GM10847 (cell line): ENCODE results near the gene WDR90.

ENCODE experiments used
- POLR2A ChIP-seq: IDR thresholded peaks from 2 replicates; pipeline ENCODE4 v1.6.1; 2011; ENCODE audit not compliant: insufficient read length; ENCODE audit errors: extremely low read depth

The WDR90 gene

DNA sequence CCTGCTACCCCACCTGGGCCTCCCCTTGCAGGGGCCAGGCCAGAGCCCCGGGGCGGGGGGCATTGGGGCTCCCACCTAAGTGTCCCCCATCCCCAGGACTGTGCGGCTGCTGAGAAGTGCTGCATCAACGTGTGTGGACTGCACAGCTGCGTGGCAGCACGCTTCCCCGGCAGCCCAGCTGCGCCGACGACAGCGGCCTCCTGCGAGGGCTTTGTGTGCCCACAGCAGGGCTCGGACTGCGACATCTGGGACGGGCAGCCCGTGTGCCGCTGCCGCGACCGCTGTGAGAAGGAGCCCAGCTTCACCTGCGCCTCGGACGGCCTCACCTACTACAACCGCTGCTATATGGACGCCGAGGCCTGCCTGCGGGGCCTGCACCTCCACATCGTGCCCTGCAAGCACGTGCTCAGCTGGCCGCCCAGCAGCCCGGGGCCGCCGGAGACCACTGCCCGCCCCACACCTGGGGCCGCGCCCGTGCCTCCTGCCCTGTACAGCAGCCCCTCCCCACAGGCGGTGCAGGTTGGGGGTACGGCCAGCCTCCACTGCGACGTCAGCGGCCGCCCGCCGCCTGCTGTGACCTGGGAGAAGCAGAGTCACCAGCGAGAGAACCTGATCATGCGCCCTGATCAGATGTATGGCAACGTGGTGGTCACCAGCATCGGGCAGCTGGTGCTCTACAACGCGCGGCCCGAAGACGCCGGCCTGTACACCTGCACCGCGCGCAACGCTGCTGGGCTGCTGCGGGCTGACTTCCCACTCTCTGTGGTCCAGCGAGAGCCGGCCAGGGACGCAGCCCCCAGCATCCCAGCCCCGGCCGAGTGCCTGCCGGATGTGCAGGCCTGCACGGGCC is 16.5 kb upstream of the WDR90 start:
- TF ChIP-seq POLR2A = no peak

DNA sequence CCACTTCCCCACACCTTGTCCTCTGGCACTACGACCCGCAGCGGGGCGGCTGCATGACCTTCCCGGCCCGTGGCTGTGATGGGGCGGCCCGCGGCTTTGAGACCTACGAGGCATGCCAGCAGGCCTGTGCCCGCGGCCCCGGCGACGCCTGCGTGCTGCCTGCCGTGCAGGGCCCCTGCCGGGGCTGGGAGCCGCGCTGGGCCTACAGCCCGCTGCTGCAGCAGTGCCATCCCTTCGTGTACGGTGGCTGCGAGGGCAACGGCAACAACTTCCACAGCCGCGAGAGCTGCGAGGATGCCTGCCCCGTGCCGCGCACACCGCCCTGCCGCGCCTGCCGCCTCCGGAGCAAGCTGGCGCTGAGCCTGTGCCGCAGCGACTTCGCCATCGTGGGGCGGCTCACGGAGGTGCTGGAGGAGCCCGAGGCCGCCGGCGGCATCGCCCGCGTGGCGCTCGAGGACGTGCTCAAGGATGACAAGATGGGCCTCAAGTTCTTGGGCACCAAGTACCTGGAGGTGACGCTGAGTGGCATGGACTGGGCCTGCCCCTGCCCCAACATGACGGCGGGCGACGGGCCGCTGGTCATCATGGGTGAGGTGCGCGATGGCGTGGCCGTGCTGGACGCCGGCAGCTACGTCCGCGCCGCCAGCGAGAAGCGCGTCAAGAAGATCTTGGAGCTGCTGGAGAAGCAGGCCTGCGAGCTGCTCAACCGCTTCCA is 15.7 kb upstream of the WDR90 start:
- no peak for TF ChIP-seq POLR2A

DNA sequence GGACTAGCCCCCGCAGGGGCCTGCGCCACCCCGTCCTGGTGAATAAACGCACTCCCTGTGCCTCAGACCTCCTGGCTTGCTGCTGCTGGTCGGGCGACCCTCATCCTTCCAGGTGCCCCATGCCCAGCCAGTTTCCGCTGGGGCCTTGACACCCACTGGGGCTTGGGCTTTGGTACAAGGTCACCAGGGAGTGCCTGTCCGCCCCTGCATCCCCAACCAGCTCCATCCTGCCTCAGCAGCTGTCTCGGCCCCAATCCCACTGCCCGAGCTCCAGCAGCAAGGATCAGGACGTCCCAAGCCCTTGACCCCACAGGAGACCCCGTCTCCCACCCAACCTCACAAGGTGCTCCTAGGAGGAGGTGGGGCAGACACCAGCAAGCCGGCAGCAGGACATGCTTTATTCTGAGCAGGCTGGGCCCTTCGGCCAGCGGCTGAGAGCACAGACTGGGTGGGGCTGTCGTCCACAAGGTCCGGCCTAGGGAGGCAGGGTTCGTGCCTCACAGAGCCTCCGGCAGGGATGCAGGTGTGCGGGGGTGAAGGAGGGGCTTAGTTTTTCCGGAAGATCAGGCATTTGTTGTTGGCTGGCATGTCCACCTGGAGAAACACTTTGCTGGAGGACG is 15.0 kb upstream of the WDR90 start:
- no peak for TF ChIP-seq POLR2A

DNA sequence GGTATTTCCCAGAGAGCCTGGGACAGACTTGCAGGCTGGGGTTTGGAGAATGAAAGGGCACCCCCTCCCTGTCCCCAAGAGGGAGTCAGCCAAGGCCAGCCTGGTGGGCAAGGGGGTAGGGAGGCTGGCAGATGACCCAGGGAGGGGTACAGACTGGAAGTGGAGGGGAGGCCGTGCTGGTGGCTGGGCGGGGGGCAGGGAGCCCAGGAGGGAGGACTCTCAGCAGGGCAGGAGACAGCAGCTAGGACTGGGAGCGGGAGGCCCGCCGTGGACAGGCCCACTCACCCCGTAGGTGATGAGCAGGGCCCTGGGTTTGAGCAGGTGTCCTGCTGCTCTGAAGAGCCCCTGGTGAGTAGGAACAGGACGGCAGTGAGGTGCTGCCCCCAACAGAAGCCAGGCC is 14.2 kb upstream of the WDR90 start:
- TF ChIP-seq POLR2A = no peak

DNA sequence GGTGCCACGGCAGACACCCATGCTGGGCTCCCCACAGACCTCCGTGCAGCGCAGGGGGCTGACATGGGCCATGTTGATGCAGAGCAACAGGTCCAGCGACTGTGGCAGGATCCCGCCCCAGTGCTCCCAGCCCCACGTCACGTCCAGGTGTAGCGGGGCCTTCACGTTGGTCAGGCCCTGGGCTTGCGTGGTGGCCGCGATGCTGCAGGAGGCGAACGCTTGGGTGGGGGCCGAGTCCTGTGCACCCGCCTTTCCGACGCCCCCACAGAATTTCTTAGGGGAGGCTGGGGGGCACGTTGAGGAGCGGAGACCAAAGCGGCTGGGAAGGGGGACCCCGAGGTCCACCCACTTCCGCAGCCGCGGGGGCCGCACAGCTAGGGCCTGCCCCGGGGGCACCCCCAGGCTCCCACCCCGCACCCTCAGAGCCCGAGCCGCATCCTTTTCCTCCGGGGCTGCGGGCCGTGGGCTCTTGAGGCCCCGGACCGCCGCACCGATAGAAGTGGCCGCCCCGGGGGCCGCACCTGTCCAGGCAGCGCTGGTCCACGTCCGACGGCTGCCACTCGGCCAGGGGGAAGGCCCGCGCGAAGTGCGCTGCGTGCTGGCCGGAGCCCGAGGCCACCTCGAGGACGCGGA is 13.5 kb upstream of the WDR90 start:
- TF ChIP-seq POLR2A = no peak

DNA sequence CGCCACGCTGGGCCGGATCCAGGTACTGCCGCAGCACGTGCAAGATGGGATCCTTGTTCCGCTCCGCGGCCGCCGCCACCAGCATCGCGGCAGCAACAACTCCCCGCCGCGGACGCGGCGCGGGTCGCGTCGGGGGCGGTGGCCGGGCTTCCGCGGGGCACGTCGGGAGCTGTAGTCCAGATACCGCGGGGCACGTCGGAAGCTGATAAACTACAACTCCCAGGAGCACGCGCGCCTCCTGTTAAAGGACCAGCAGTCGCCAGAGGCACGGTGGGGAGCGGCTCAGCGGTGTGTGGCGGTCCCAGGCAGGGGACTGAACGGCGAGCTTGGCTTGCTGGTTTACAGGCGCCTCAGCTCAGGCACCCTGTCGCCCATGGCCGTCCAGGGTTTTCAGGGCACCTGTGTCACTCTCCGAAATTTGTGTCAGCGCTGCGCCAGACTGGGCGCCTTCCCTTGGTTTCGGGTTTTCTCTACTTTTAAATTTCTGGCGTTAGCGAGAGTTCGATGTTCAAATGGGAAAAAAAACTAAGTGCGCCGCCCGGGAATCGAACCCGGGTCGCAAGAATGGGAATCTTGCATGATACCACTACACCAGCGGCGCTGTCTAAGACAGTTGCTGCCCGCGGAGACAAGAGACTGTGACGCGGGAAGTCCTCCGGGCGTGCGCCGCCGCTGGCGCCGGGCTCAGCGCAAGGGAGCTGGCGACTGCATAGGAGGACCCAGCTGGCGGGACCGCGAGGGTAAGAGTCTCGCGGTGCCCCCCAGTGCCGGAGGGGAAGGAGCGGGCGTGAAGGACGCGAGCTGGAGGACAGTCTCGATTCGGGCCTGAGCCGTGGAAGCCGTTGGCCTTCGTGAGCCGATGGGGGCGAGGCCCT is 12.7 kb upstream of the WDR90 start, which contains the start of gene METTL26:
Gene METTL26 (minus strand): TSS at position 100 of the 875 bp plus-strand sequence. CDS start 15 bp downstream, at position 85.
- TF ChIP-seq POLR2A = peak; percentile 65

DNA sequence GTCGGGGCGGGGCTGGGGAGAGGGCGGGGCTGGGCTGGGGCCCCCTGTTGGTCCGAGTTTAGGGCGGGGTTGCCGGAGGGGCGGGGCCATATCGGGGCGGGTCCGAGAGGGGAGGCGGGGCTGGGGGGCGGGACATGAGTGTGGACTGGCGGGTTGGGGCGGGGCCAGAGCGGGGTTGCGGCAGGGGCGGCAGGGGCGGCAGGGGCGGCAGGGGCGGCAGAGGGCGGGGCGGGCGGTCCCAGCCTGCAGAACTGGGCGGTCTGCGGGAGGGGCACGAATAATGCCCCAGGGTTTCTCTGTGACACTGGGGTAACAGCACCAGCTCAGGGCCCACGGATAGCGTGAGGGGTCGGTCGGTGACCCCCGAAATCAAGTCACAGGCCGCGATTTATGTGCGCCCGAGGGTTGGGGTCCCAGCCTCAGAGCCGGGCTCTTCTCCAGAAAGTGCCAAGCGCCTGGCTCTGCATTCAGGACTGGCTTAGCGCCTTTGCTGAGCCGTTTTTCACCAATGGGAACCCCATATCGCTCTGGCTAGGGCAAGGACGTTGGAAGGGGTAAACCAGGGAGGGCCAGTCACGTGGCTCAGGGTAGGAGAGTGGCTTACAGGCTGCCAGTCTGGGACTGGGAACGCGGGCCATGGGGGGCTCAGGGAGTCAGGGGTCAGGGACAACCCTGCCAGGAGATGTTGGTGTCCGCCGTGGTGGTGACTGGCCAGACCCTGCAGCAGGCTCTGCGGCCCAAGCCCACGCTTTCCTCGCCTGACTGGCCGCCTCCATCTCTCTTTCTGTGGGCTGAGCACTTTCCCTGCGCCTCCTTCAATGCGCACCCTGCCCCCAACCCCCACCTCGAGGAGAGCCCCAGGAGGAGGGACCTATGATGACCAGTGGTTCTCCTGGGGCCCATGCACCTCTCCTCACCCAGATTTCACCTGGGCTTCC is 11.8 kb upstream of the WDR90 start:
- TF ChIP-seq POLR2A = no peak

DNA sequence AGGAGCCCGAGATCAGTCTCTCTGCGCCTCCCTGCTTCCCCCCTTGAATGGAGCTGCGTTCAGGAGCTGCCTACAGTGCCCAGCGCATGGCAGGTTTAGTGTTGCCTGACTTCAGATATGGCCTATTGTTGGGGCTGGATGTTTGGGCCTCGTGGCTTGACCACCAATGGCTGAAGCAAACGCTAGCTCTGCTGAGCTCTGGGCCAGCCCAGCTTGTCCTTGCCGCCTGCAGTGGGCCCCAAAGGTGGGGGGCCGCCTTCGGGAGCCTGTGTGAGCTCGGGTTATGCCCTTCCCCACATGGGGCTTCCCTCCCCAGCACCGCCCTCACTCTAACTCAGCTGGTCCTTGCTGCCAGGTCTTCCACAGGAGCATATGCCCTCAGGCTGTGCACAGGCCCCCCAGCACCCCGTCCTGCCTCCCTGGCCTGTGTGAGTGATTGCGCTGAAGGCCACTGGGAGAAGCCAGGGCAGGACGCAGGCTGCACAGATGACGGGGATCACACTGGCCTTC is 11.1 kb upstream of the WDR90 start:
- no peak for TF ChIP-seq POLR2A

DNA sequence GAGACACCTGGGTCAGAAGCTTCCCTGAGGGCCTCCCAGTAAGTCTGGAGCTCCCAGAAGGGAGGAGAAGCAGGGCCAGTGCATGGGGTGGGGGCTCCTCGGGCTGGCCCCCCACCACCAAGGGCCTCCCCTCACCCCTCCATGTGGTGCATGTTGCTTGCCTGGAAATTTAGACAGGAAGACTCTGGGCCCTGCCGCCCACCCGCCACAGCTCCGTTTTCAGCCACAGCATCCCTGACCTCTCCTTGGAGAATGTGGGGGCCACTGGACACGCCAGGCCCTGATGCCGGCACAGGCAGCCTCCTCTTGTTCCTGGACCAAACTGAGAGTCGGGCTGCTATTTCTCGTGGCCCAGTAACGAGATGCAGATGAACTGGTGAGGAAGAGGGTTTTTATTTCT is 10.3 kb upstream of the WDR90 start:
- no peak for TF ChIP-seq POLR2A

DNA sequence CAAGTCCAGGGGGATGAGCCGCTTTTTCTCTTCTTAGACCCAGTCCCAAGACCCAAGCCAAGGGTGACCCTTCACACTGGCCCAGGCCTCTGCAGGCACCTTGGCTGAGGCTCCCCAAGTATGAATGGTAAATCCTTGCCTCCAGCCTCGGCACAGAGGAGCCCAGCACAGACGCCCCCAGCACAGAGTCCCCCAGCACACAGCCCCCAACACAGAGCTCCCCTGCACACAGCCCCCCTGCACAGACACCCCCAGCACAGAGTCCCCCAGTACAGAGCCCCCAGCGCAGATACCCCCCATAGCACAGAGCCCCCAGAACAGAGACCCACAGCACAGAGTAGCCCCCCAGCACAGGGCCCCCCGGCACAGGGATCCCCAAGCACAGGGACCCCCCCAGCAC is 8.6 kb upstream of the WDR90 start:
- no peak for TF ChIP-seq POLR2A

DNA sequence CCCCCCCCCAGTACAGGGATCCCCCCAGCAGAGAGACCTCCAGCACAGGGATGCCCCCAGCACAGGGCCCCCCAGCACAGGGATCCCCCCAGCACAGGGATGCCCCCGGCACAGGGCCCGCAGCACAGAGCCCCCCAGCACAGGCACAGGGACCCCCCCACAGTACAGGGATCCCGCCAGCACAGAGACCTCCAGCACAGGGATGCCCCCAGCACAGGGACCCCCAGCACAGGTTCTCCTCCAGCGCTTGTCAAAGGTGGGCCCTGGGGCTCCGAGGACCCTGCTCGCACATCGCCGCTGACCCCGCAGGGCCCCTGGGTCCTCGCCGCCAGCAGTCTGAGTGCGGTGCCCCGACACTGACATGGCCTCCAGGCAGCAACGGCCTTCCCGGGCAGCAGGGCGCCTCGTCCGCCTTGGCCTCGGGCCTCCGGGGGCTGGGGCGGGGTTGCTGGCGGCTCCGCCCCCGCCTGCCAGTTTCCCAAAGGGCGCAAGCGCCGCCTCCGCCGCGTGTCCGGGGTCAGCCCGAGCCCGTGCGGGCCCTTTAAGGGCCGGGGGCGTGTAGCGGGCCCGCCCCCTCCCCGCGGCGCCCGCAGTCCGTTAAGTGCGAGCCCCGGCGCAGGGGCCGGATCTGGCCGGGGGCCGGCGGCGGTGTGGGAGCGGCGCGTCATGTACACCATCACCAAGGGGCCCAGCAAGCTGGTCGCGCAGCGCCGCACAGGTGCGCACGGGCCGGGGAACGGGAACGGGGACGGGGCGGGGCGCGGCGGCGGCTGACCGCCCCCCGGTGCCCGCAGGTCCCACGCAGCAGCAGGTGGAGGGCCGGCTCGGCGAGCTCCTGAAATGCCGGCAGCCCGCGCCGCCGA is 7.6 kb upstream of the WDR90 start, which contains the start of gene MCRIP2:
Gene MCRIP2 (plus strand): TSS at position 503 of the 863 bp plus-strand sequence. CDS start 164 bp downstream, at position 667.
- peak; percentile 88 for TF ChIP-seq POLR2A
